GM19043 (cell line): ENCODE data around the gene PDGFB.
"Not testable (repeated sequence)": the region's sequence is repeated elsewhere in the genome, so short reads cannot be mapped to it uniquely, and the experiment has no call there.

ENCODE experiments used
- ATAC-seq: cut with Tn5 transposase; IDR thresholded peaks from one replicate; pipeline ENCODE4 v1.9.1; 2021; ENCODE audit warnings: low read depth; ENCODE audit not compliant: unreplicated experiment

The PDGFB gene

GRCh38 chr22:39230261-39231196 is 14.3 kb downstream of the PDGFB start:
- no peak for ATAC-seq

GRCh38 chr22:39229688-39230260 is 15.0 kb downstream of the PDGFB start:
- ATAC-seq: no peak

- no peak for ATAC-seq
These were observed 15.7 kb downstream of the PDGFB start for GRCh38 chr22:39229075-39229474.

- ATAC-seq: no peak
These were observed 17.1 kb downstream of the PDGFB start for GRCh38 chr22:39227542-39228272.

GRCh38 chr22:39226353-39226752 is 18.4 kb downstream of the PDGFB start:
- ATAC-seq: no peak

GRCh38 chr22:39225591-39225990 is 19.2 kb downstream of the PDGFB start:
- ATAC-seq: no peak

GRCh38 chr22:39224550-39224949 is 20.2 kb downstream of the PDGFB start:
- ATAC-seq: no peak

GRCh38 chr22:39223091-39223710 is 21.6 kb downstream of the PDGFB start:
- ATAC-seq: no peak

GRCh38 chr22:39221999-39222686 is 22.6 kb downstream of the PDGFB start:
- no peak for ATAC-seq

GRCh38 chr22:39220890-39221850 is 23.6 kb downstream of the PDGFB start:
- ATAC-seq: no peak

- ATAC-seq: no peak
These were observed 24.3 kb downstream of the PDGFB start for GRCh38 chr22:39220450-39220849.

GRCh38 chr22:39219071-39220039 is 25.4 kb downstream of the PDGFB start:
- ATAC-seq: no peak

- not testable (repeated sequence) for ATAC-seq
These were observed 26.4 kb downstream of the PDGFB start for GRCh38 chr22:39218432-39218831.

GRCh38 chr22:39216143-39216490 is 28.7 kb downstream of the PDGFB start:
- no peak for ATAC-seq

- ATAC-seq: no peak
These were observed 29.2 kb downstream of the PDGFB start for GRCh38 chr22:39215426-39216142.

- no peak for ATAC-seq
These were observed 29.7 kb downstream of the PDGFB start for GRCh38 chr22:39215070-39215396.

GRCh38 chr22:39214383-39215069 is 30.3 kb downstream of the PDGFB start:
- no peak for ATAC-seq
